MM.1S (cell line): ENCODE measurements around the gene SMYD5.

Experiments
- DNase-seq: peaks from one replicate; pipeline ENCODE4 v3.0.0-alpha.2; 2015
- H2AFZ ChIP-seq: fragments of 300-600 bp; sonication (generic); 2 replicates; pipeline ENCODE4 v1.6.0; 2016; ENCODE audit warnings: antibody characterized with exemption, low read length
- H3F3A ChIP-seq: fragments of 300-600 bp; sonication (generic); 2 replicates; pipeline ENCODE4 v1.6.1; 2016; ENCODE audit warnings: mild to moderate bottlenecking, antibody characterized with exemption, low read length, moderate library complexity, mixed read lengths; ENCODE audit not compliant: insufficient read depth
- H3K27ac ChIP-seq: fragments of 300-600 bp; sonication (generic); 2 replicates; pipeline ENCODE4 v1.5.1; 2016; ENCODE audit warnings: mild to moderate bottlenecking, low read length
- H3K27me3 ChIP-seq: fragments of 300-600 bp; sonication (generic); replicated peaks from 2 replicates; pipeline ENCODE4 v1.6.0; 2016; ENCODE audit warnings: low read length; ENCODE audit not compliant: insufficient read depth
- H3K36me3 ChIP-seq: fragments of 300-600 bp; sonication (generic); replicated peaks from 2 replicates; pipeline ENCODE4 v1.6.1; 2016; ENCODE audit warnings: mild to moderate bottlenecking, low read length, mixed read lengths; ENCODE audit not compliant: insufficient read depth
- H3K4me1 ChIP-seq: fragments of 300-600 bp; sonication (generic); 2 replicates; pipeline ENCODE4 v1.6.1; 2016; ENCODE audit warnings: low read length, mixed read lengths
- H3K4me2 ChIP-seq: fragments of 300-600 bp; sonication (generic); 2 replicates; pipeline ENCODE4 v1.6.0; 2016; ENCODE audit warnings: low read depth, low read length
- H3K4me3 ChIP-seq: fragments of 300-600 bp; sonication (generic); 2 replicates; pipeline ENCODE4 v1.5.1; 2016; ENCODE audit warnings: low read length, mixed read lengths
- H3K79me2 ChIP-seq: fragments of 300-600 bp; sonication (generic); 2 replicates; pipeline ENCODE4 v1.6.1; 2016; ENCODE audit warnings: mixed run types, low read length, mixed read lengths
- H3K9ac ChIP-seq: fragments of 300-600 bp; sonication (generic); 2 replicates; pipeline ENCODE4 v1.6.1; 2016; ENCODE audit warnings: low read length, mixed read lengths
- H3K9me2 ChIP-seq: fragments of 300-600 bp; sonication (generic); replicated peaks from 2 replicates; pipeline ENCODE4 v1.6.1; 2016; ENCODE audit warnings: mild to moderate bottlenecking, low read length, mixed read lengths; ENCODE audit not compliant: insufficient read depth
- H3K9me3 ChIP-seq: fragments of 300-600 bp; sonication (generic); replicated peaks from 2 replicates; pipeline ENCODE4 v1.6.1; 2016; ENCODE audit warnings: mild to moderate bottlenecking, low read length, mixed read lengths; ENCODE audit not compliant: insufficient read depth
- H4K20me1 ChIP-seq: fragments of 300-600 bp; sonication (generic); 2 replicates; pipeline ENCODE4 v1.6.1; 2016; ENCODE audit warnings: mild to moderate bottlenecking, low read length, moderate library complexity, mixed read lengths; ENCODE audit not compliant: insufficient read depth
- EZH2 ChIP-seq: fragments of 300-600 bp; sonication (generic); optimal IDR thresholded peaks from 2 replicates; pipeline ENCODE3; 2017; ENCODE audit warnings: low read depth, mild to moderate bottlenecking, antibody characterized with exemption, low read length, mixed read lengths
- EZH2phosphoT487 ChIP-seq: fragments of 300-600 bp; sonication (generic); IDR thresholded peaks from 2 replicates; pipeline ENCODE4 v1.6.1; 2018; ENCODE audit warnings: antibody characterized with exemption, low read length
- TF ChIP-seq, protein P1 (sequence below): fragments of 300-600 bp; sonication (generic); IDR thresholded peaks from 2 replicates; pipeline ENCODE4 v1.5.1; 2016; ENCODE audit warnings: antibody characterized with exemption, low read length, mixed read lengths

Gene SMYD5

GRCh38 chr2:73235315-73236028 is 21.4 kb downstream of the SMYD5 start:
- no peak for DNase-seq
- no peaks in the 10 kb centered on the region for H3K9me2 ChIP-seq
- no peak overlapping the region for H2AFZ ChIP-seq
- H3K4me2 ChIP-seq = peak overlapping the region; percentile 96
- no peak overlapping the region for H3K27ac ChIP-seq
- TF ChIP-seq EZH2phosphoT487 (no peak), EZH2 (no peak)
- TF ChIP-seq, protein P1, sequence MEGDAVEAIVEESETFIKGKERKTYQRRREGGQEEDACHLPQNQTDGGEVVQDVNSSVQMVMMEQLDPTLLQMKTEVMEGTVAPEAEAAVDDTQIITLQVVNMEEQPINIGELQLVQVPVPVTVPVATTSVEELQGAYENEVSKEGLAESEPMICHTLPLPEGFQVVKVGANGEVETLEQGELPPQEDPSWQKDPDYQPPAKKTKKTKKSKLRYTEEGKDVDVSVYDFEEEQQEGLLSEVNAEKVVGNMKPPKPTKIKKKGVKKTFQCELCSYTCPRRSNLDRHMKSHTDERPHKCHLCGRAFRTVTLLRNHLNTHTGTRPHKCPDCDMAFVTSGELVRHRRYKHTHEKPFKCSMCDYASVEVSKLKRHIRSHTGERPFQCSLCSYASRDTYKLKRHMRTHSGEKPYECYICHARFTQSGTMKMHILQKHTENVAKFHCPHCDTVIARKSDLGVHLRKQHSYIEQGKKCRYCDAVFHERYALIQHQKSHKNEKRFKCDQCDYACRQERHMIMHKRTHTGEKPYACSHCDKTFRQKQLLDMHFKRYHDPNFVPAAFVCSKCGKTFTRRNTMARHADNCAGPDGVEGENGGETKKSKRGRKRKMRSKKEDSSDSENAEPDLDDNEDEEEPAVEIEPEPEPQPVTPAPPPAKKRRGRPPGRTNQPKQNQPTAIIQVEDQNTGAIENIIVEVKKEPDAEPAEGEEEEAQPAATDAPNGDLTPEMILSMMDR = no peak
- peaks cover 9% of the 10 kb centered on the region; the same call in 1 of the 2 replicates for H3F3A ChIP-seq
- H3K4me3 ChIP-seq = peak overlapping the region; percentile 79
- H3K9ac ChIP-seq = peak overlapping the region; percentile 85
- peaks cover 69% of the 10 kb centered on the region for H3K79me2 ChIP-seq
- H3K4me1 ChIP-seq = peaks cover 16% of the 10 kb centered on the region
- peaks cover 38% of the 10 kb centered on the region for H4K20me1 ChIP-seq
- H3K36me3 ChIP-seq = peaks cover 9% of the 10 kb centered on the region; the same call in 1 of the 2 replicates
- no peaks in the 10 kb centered on the region for H3K9me3 ChIP-seq
- H3K27me3 ChIP-seq = no peaks in the 10 kb centered on the region

- Histone ChIP-seq H3K4me2 (no peak overlapping the region), H3K9me3 (no peaks in the 10 kb centered on the region), H3K9me2 (no peaks in the 10 kb centered on the region), H3K4me3 (no peak overlapping the region), H3K4me1 (peaks cover 16% of the 10 kb centered on the region), H2AFZ (no peak overlapping the region), H3K9ac (no peak overlapping the region), H3K27ac (no peak overlapping the region), H3K27me3 (no peaks in the 10 kb centered on the region), H3F3A (peaks cover 9% of the 10 kb centered on the region; the same call in 1 of the 2 replicates), H3K79me2 (peaks cover 84% of the 10 kb centered on the region), H3K36me3 (peaks cover 14% of the 10 kb centered on the region; the same call in 1 of the 2 replicates), H4K20me1 (peaks cover 38% of the 10 kb centered on the region)
- DNase-seq = no peak
- TF ChIP-seq, protein P1 = no peak
- no peak for TF ChIP-seq EZH2
- TF ChIP-seq EZH2phosphoT487 = no peak
Measured at GRCh38 chr2:73237168-73237567, 23.1 kb downstream of the SMYD5 start.

- Histone ChIP-seq H3K27ac (no peak overlapping the region), H3K27me3 (no peaks in the 10 kb centered on the region), H3K4me2 (no peak overlapping the region), H3K79me2 (peaks cover 86% of the 10 kb centered on the region), H3K9ac (no peak overlapping the region), H3K4me3 (no peak overlapping the region), H4K20me1 (peaks cover 38% of the 10 kb centered on the region), H2AFZ (no peak overlapping the region), H3K9me2 (no peaks in the 10 kb centered on the region), H3K9me3 (no peaks in the 10 kb centered on the region), H3K36me3 (peaks cover 14% of the 10 kb centered on the region; the same call in 1 of the 2 replicates), H3F3A (peaks cover 9% of the 10 kb centered on the region; the same call in 1 of the 2 replicates), H3K4me1 (peaks cover 16% of the 10 kb centered on the region)
- TF ChIP-seq EZH2phosphoT487 (no peak), EZH2 (no peak)
- TF ChIP-seq, protein P1 = no peak
- DNase-seq = no peak
Measured at GRCh38 chr2:73238149-73238548, 24.1 kb downstream of the SMYD5 start.
